Measurements from ENCODE around the gene FKBP5.

DNA sequence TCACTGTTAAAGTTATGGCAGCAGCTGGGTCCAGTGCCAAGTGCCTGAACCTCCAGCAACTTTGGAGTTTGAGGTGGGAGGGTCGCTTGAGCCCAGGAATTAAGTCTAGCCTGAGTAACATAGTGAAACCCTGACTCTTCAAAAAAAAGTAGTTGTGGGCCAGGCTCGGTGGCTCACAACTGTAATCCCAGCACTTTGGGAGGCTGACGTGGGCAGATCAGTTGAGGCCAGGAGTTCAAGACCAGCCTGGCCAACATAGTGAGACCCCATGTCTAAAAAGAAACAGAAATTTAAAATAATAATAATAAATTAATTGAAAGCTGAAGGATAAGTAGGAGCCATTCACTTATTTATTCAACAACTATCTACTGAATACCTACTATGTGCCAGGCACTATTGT lies 33.8 kb downstream of the FKBP5 start:
- TF ChIP-seq, protein P1, sequence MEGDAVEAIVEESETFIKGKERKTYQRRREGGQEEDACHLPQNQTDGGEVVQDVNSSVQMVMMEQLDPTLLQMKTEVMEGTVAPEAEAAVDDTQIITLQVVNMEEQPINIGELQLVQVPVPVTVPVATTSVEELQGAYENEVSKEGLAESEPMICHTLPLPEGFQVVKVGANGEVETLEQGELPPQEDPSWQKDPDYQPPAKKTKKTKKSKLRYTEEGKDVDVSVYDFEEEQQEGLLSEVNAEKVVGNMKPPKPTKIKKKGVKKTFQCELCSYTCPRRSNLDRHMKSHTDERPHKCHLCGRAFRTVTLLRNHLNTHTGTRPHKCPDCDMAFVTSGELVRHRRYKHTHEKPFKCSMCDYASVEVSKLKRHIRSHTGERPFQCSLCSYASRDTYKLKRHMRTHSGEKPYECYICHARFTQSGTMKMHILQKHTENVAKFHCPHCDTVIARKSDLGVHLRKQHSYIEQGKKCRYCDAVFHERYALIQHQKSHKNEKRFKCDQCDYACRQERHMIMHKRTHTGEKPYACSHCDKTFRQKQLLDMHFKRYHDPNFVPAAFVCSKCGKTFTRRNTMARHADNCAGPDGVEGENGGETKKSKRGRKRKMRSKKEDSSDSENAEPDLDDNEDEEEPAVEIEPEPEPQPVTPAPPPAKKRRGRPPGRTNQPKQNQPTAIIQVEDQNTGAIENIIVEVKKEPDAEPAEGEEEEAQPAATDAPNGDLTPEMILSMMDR (IDR thresholded peaks at IDR 0.05), result no peak
- no peak for TF ChIP-seq POLR2A (IDR thresholded peaks at IDR 0.05)
- TF ChIP-seq EP300 (IDR thresholded peaks at IDR 0.05), result no peak

Data from ovary (tissue), 3 donors.